Measurements from ENCODE around the gene RAB43. TPM values are rescaled to one million over a fixed set of nuclear protein-coding genes. Genes with fewer than 3 reads are reported as not detected.

RAB43 gene
- total RNA-seq, 1 donor: 19.0 TPM

DNA sequence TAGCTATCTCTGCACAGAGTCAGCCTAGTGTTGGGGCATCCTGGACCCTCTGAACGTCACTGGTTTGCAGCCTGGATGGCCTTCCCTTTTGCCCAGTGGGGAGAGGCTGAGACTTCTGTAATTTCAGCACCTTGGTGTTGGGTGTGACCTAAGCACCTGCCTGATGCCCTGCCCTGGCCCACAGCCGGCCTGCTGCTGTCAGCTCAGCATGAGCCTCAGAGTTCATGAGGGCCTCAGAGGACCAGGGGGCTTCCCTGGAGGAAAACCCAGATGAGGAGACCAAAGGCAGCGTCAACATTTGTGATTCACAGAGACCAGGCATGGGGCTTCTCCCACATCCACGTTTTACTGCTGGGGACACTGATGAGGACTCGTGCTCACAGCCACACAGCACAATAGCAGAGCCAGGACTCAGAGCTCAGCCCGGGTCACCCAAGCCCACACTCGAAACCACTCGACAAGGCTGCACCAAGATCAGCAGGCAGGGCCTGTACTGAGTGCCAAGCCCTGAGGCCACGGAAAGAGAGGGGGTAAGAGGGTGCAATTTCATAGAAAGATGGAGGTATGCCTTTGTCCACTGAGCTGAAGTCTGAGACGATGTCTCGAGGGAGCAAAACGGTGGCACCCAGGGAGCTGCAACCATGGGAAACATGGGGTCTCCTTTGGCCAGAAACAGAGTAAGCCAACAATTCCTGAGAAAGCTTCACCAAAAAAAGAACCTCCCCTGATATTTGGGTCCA is 70.9 kb downstream of the RAB43 start:
- TF ChIP-seq, protein P1, sequence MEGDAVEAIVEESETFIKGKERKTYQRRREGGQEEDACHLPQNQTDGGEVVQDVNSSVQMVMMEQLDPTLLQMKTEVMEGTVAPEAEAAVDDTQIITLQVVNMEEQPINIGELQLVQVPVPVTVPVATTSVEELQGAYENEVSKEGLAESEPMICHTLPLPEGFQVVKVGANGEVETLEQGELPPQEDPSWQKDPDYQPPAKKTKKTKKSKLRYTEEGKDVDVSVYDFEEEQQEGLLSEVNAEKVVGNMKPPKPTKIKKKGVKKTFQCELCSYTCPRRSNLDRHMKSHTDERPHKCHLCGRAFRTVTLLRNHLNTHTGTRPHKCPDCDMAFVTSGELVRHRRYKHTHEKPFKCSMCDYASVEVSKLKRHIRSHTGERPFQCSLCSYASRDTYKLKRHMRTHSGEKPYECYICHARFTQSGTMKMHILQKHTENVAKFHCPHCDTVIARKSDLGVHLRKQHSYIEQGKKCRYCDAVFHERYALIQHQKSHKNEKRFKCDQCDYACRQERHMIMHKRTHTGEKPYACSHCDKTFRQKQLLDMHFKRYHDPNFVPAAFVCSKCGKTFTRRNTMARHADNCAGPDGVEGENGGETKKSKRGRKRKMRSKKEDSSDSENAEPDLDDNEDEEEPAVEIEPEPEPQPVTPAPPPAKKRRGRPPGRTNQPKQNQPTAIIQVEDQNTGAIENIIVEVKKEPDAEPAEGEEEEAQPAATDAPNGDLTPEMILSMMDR (IDR thresholded peaks at IDR 0.05; ENCODE audit: insufficient read depth, low read depth, low read length): no peak
- H3K4me3 ChIP-seq (ENCODE audit: low read depth, low read length): no peak overlapping the region
- no peak for DNase-seq (ENCODE audit: low read depth)

DNA sequence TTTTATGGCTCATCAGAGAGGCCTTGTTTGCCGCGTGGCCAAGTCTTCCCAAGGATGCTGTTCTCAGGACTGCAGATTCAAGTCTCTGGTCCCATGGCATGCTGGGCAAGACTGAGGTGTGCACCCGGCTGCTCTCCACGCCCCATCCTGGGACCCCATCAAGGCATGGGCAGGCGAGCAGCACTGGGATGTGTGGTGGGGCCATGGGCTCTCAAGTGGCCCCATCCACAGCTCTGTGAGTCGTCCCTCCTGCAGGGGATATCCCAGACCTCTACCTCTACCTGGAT is 74.1 kb downstream of the RAB43 start:
- no peak for DNase-seq (ENCODE audit: low read depth)
- TF ChIP-seq, protein P1 (IDR thresholded peaks at IDR 0.05; ENCODE audit: insufficient read depth, low read depth, low read length): no peak
- H3K4me3 ChIP-seq (ENCODE audit: low read depth, low read length): no peak overlapping the region

DNA sequence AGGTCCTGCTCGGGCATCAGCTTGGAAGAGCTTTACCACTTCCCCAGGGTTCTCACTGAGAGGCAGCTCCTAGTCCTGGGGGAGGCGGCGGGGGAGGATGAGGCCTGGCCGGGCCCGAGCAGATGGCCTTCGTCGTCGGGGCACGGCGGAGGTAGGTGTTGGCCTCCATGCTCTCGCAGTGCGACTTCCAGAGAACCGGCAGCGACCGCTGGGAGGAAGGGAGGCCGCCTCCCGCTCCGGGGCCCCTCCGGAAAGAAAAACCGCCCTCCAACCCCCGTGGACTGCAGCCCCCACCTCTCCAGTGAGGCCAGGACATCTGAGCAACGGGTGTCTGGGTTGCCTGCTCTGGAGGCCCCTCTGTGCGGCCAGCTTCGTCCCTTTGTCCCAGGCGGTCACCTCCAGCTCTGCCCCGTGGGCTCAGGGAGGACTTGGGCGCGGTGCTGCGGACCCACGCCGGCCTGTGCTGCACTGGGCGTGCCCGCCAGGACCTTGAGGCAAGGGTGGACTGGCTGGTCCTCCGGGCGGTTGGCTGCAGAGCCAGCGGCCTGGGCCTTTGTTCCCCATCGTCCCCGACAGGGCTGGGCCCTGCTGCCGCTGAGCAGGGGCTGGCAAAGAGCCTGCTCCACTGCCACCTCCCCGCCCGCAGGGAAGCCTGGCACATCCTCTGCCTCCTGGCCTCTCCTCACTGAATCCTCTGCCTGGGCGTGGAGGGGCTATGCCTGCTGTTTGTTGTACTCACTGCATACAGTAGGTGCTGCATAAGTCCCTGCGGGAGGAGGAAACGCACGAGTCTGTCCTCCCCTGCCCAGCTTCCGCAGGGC is 74.7 kb downstream of the RAB43 start:
- DNase-seq (ENCODE audit: low read depth): no peak
- H3K4me3 ChIP-seq (ENCODE audit: low read depth, low read length): no peak overlapping the region
- TF ChIP-seq, protein P1 (IDR thresholded peaks at IDR 0.05; ENCODE audit: insufficient read depth, low read depth, low read length): no peak

DNA sequence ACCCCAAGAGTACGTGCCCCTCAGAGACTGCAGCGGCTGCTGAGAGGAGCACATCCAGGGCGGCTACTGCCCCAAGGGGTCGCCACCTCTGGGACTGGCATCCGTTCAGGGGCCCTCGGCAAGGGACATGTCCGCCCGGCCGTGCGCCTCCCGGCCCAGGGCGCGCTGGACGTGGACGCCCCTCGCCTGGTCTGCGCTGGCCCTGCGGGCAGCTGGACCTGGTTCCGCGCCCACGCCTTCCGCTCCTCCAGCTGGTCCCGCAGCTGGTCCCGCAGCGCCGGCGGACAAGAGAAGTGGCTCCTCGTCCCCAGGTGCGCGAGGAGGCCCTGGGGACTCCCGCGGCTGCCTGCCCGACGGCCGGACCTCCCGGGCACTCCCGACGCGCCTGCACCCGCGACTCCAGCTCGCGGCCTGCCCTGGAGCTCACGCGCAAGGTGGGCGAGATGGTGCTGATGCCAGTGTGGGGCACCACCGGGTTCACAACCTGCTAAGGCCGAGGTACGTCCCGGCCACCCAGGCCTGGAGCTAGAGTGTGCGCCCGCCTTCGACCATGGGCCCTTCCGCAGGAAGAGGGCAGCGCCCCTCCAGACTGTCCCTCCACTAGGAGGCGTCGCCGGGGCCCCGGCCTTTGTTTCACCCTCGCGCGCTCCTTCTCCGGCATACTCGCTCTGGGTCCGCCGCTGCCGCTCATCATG is 75.4 kb downstream of the RAB43 start:
- H3K4me3 ChIP-seq (ENCODE audit: low read depth, low read length): no peak overlapping the region
- TF ChIP-seq, protein P1 (IDR thresholded peaks at IDR 0.05; ENCODE audit: insufficient read depth, low read depth, low read length): no peak
- DNase-seq (ENCODE audit: low read depth): no peak

DNA sequence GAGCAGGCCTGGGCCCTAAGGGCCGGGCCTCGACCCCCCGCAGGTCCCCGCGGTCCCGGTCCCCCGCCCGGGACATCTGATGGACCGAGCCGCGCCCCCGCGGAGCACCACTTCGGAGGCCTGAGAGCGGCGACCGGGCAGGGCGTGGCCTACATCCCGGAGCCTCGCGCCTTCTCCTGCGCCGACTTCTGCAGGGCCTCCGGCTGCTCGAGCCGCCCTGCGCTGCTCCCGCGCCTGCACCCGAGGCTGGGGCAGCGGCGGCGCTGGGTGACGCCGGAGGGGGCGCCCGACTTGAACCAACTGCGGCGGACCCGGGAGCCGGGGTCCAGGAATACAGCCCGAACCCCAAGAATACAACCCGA is 75.9 kb downstream of the RAB43 start:
- TF ChIP-seq, protein P1 (IDR thresholded peaks at IDR 0.05; ENCODE audit: insufficient read depth, low read depth, low read length): no peak
- DNase-seq (ENCODE audit: low read depth): no peak
- no peak overlapping the region for H3K4me3 ChIP-seq (ENCODE audit: low read depth, low read length)

DNA sequence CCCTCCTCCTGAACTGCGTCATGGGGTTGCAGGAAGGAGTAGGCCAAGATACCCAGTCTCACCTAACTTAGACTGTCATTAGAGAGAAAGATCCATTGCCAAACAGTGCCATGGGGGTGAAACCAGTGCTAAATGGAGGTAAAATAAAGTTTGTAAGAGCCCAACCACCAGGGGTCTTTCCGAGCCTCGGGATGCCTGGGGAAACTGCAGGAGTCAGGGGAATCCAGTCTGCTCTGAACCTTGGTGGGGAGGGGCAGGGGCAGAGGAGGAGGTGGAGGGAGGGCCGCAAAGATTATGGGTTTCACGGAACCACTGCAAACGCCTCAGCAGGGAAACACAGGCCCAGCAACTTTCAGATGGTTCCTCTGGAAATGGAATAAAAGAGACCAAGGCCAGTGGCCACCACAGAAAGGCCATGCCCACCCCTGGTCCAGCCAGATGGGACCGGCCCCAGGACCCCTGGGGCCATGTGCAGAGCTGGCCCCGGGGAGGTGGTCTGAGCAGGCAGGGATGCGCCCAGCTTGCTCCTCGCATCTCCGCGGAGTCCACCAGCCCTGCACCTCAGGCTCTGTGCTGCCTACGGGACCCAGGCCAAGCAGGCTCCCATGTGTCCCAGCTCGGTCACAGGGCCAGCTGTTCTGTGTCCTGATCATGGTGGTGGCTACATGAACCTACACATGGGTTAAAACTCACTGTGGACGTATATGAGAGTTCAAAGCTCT is 80.9 kb downstream of the RAB43 start:
- no peak for DNase-seq (ENCODE audit: low read depth)
- TF ChIP-seq, protein P1 (IDR thresholded peaks at IDR 0.05; ENCODE audit: insufficient read depth, low read depth, low read length): no peak
- no peak overlapping the region for H3K4me3 ChIP-seq (ENCODE audit: low read depth, low read length)
